ENCODE measurements around the gene TIMM29. TPM values are rescaled to one million over a fixed set of nuclear protein-coding genes. Genes with fewer than 3 reads are reported as not detected.
"Not testable (repeated sequence)": the region's sequence is repeated elsewhere in the genome, so short reads cannot be mapped to it uniquely, and the experiment has no call there.

Gene TIMM29
- polyA plus RNA-seq, 1 donor = 19.0 TPM

GRCh38 chr19:10945264-10945663, 16.7 kb downstream of the TIMM29 start:
- no peak for DNase-seq

GRCh38 chr19:10946958-10947657, 18.5 kb downstream of the TIMM29 start:
- DNase-seq = no peak

DNA sequence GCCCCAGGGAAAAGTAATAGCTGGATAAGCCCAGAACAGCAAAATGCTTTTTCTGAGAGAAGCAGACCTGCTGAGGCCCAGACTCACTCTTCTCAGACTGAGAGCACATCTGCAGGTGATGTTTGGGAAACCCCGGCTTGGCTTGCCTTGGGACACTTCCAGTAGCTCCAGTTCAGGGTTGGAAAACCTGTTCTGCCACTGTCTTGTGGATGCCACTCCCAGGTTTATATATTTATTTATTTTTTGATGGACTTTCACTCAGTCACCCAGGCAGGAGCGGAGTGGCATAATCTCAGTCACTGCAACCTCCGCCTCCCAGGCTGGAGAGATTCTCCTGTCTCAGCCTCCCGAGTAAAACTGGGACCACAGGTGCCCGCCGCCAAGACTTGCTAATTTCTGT, 24.2 kb downstream of the TIMM29 start:
- DNase-seq = no peak

GRCh38 chr19:10959277-10959968, 30.8 kb downstream of the TIMM29 start:
- not testable (repeated sequence) for DNase-seq

DNA sequence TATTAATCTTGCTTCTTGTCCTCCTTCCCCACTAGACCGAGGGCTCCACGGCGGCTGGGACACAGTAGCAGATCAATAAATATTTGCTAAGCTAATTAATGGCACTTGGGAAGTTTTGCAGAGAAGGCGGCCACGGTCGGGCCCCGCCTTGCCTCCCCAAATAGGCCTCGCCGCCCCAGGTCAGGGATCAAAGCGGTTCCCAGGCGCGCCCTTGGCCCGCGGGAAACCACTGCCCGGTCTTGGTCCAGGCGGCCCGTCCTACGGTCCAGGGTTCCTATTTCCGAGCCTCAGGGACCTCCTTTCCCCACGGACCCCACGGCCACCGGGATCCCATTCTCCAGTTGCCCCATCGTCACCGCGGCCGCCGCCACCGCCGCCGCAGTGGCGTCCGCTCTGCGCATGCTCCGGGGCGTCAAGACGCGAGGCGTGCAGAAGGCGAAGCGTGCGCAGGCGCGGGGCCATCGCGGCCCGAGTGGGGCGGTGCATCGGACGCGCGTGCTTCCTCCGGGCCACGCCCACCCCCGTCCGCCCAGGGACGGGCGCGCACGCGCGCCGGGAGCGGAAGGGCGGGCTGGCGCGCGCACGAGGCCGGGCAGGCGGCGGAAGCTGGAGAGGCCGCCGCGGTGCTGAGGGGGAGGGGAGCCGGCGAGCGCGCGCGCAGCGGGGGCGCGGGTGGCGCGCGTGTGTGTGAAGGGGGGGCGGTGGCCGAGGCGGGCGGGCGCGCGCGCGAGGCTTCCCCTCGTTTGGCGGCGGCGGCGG, 31.9 kb downstream of the TIMM29 start, which contains the start of gene SMARCA4:
Gene SMARCA4, plus strand, starts transcription at position 717 of the 759 bp plus-strand sequence. CDS start 23,122 bp downstream, outside the sequence.
- peak; percentile 100 for DNase-seq

DNA sequence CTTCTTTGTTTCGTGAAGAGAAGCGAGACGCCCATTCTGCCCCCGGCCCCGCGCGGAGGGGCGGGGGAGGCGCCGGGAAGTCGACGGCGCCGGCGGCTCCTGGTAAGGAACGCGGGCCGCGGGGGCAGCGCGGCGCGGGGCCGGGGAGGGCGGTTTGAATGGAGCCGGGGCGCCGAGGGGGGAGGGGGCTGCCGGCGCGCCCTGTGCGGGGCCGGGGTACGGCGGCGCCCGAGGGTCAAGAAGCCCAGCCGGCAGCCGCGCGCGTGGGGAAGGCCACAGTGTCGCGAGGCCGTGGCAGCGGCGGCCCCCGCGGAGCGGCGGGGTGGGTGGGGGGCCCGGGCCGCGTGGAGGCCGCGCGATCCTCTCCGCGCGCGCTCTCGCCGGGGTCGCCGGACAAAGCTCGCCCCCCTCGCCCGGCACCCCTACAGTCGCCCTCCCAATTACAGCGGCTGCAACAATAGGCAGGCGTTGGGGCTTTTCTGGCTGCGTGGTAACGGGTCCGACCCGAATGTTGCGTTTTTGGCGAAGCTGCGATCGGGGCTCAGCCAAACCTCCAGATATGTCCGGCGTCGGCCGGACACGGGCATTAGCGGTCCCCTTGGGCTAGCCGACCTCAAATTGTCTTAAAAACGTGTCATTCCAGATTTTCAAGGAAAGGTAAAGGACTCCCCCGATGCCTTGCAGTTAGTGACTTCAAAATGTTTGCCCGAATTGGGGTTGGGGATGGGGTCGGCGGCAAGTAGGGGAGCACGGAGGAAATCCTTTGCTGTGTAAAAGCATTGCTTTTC, 32.7 kb downstream of the TIMM29 start:
- peak; percentile 29 for DNase-seq

GRCh38 chr19:10962863-10963262, 34.3 kb downstream of the TIMM29 start:
- no peak for DNase-seq

DNA sequence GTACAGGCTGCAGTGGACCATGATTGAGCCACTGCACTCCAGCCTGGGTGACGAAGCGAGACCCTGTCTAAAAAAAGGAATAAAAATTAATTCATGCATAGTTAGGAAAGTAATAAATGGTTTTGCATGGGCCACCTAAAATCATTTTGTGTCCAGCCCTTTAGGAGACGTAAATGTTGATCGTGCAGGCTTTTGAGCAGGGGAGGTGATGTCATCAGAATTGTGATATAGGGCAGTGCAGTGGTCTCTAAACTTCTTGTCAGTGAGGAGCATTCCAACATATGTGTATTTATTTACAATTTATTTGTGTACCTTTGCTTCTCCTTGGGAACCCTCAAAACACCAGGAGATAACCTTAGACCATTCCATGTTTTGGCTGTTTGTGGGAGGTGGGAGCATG, 35.3 kb downstream of the TIMM29 start:
- no peak for DNase-seq

DNA sequence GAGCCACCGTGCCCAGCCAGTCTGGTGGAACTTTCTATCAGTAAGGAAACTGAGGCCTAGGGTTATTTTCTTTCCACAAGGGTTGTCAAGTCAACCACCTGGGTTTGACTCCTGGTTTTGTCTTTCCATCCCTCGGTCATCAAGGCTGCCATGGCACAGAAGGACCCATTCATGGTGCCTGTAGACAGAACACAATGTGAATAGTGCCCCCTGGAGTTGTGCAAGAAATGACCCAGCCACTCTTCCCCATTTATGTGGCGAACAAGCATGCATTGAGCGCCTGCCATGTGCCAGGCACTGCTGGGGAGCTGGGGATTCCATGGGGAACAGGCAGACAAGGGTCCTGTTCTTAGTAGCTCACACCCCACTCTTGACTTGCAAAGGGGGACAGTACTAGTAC, 36.3 kb downstream of the TIMM29 start:
- no peak for DNase-seq

- no peak for DNase-seq
Measured at GRCh38 chr19:10965398-10965797, 36.8 kb downstream of the TIMM29 start.

- DNase-seq = no peak
Measured at GRCh38 chr19:10966809-10967208, 38.2 kb downstream of the TIMM29 start.

DNA sequence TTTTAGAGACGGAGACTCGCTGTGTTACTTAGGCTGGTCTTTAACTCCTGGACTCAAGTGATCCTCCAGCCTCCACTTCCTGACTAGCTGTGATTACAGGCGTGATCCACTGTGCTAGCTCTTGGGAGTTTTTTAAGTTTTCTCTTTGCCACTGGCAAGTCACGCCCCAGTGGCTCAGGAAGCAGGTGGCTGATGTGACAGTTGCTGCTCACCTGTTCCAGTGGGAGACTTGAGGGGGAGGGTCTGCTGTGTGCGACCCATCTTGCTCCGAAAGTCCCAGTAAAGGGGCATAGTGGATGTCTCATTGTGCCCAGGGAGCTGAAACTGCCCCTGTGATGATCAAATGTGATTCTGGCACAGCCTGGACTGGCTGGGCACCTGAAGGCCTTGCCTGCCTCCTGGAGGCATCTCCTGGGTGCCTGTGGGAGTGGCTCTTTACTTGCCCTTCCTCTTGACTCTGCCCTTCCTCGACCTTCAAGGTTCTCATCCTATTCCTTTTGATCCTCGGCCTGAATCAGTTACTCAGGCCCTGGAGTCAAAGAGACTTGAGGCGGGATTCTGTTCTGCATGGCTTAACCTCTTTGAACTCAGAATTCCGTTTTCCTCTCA, 40.0 kb downstream of the TIMM29 start:
- no peak for DNase-seq

- no peak for DNase-seq
Measured at GRCh38 chr19:10971107-10971726, 42.6 kb downstream of the TIMM29 start.

DNA sequence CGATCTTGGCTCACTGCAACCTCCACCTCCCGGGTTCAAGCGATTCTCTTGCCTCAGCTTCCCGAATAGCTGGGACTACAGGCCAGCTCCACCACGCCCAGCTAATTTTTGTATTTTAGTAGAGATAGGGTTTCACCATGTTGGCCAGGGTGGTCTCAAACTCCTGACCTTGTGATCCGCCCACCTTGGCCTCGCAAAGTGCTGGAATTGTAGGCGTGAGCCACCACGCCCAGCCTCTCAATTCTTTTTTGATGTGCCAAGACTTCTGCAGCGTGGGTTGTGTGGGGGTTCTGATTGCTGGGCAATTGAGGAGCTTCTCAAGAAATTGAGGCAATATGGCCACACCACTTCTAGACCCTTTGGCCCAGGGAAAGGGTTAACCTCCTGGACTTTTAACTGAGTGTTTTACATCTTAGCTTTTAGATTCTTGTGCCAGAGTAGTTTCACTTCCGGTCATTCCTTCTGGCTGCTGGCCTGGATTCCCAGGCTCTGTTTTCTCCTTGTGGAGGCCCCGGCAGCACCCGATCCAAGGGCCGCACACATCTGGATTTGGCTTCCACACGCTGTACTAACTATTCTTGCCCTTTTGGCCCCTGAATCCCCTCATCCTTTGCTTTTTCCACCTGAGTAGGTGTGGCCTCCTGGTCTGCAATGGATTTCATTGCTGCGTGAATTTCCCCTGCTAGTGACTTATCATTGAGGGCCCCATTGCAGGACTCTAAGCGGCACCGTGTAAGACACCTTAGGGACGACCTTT, 46.9 kb downstream of the TIMM29 start:
- DNase-seq = peak; percentile 85

DNA sequence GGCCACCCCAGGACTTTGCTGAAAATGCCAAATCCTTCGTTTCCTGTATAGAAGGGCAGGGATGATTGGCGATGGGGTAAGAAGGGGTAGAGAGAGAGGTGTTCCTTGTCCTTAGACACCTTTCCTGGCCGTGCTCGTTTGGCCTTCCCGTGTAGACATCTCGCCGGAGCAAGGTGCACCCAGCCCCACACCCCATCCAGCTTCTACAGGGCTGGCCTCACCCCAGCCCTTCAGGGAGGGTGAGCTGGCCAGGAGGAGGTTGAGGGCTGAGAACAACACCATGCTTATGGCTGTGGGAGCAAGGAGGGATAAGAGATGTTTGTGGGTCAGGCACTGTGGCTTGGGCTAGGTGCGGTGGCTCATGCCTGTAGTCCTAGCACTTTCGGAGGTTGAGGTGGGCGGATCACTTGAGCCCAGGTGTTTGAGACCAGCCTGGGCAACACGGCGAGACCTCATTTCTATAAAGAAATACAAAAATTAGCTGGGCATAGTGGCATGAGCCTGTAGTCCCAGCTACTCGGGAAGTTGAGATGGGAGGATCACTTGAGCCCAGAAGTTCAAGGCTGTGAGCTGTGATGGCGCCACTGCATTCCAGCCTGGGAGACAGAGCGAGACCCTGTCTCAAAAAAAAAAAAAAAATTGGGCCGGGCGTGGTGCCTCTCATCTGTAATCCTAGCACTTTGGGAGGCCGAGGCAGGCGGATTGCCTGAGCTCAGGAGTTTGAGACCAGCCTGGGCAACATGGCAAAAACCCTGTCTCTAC, 47.7 kb downstream of the TIMM29 start:
- DNase-seq = no peak

DNA sequence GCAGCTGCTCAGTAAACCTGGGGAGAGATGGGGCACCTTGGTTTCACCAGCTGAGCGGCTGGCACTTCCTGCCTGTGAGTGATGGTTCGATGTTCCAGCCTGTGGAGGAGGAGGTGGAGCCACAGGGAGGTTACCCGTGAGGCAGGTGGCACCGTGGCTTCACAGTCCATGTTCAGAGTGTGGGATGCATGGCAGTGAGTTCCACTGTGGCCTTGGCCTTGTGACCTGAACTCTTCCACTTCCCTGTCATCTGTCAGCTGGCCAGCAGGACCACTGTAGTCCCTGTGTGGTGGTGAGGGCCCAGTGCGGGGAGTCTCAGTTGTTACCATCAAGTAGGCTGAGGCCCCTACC, 49.1 kb downstream of the TIMM29 start:
- no peak for DNase-seq
